ENCODE results near the gene MAP3K2. TPM values are rescaled to one million over a fixed set of nuclear protein-coding genes. Genes with fewer than 3 reads are reported as not detected.

Gene MAP3K2
- total and polyA plus RNA-seq, 10 of the 15 experiments (the other 5 are each of a cell fraction or from before 2014, with no cell fraction given): 2.7 to 39.6 (median 16.1) TPM

GRCh38 chr2:127321303-127321702 lies 66.5 kb downstream of the MAP3K2 start:
- Histone ChIP-seq H3K79me2 (ENCODE audit: control insufficient read depth, insufficient read depth, low read length) (no peaks in the 10 kb centered on the region), H3K4me3 (no peak overlapping the region), H3K9me3 (replicated peaks; ENCODE audit: control insufficient read depth, insufficient read depth, low read length) (peaks cover 3% of the 10 kb centered on the region; the same call in 2 of the 3 replicates), H3K27me3 (replicated peaks in 1 of 2; ENCODE audit: control insufficient read depth in 2 of 2, insufficient read depth in 2 of 2, low read length in 1 of 2) (no peaks in the 10 kb centered on the region), H3K4me2 (ENCODE audit: control insufficient read depth, insufficient read depth) (no peak overlapping the region), H3K4me1 (ENCODE audit: control insufficient read depth, insufficient read depth, low read length) (no peaks in the 10 kb centered on the region), H3K27ac (ENCODE audit: control insufficient read depth, insufficient read depth) (no peak overlapping the region), H4K20me1 (ENCODE audit: control insufficient read depth, insufficient read depth) (no peaks in the 10 kb centered on the region), H3K9ac (ENCODE audit: control insufficient read depth, insufficient read depth, low read length) (no peak overlapping the region), H2AFZ (ENCODE audit: control insufficient read depth, low read depth, low read length) (no peak overlapping the region), H3K36me3 (ENCODE audit: control insufficient read depth in 2 of 2, insufficient read depth in 2 of 2, low read length in 1 of 2) (peaks cover 5 to 26% of the 10 kb centered on the region in 2 experiments)
- ChIA-PET CTCF (interaction anchor here (1.2 kb wide), 1 partner anchor 158 kb away, joined by 4 read pairs; no protein-coding TSS in a partner anchor), SMC1A (ENCODE audit: uncharacterized antibody, unreplicated experiment) (no interaction called here), RAD21 (ENCODE audit: unreplicated experiment) (no interaction called here), POLR2A (no interaction called here)
- TF ChIP-seq ZZZ3 (IDR thresholded peaks at IDR 0.05; ENCODE audit: control insufficient read depth, insufficient read length, low read depth) (no peak), MYB (IDR thresholded peaks at IDR 0.05; ENCODE audit: borderline replicate concordance, low read depth, low read length) (no peak)
- intact Hi-C loops (cut with micrococcal nuclease; ENCODE audit: unreplicated experiment) (no loop called here), in situ Hi-C loops (cut with MboI) (no loop called here)
- BruUV-seq (replicated peaks): no TSS peak
- no peak for FAIRE-seq
- no peak for ATAC-seq
- no peak for DNase-seq (ENCODE audit: low read depth, low spot score)

DNA sequence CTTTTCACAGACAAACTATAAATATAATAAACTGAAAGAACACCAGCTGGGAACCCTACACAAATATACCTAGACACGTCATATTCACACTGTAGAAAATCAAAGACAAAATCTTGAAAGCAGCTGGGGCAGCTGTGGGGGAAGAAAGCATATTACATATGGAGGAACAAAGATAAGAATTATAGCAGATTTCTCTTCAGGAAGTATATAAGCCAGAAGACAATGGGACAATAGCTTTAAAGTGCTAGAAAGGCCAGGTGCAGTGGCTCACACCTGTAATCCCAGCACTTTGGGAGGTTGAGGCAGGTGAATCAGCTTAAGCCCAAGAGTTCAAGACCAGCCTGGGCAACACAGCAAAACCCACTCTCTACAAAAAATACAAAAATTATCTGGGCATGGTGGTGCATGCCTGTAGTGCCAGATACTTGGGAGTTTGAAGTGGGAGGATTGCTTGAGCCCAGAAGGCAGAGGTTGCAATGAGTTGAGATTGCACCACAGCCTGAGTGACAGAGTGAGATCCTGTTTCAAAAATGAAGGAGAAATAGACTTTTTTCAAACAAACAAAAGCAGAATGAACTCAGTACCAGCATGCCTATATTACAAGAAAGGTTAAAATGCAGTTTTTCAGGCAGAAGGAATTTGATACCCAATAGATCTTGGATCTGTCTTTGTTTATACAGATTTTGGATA lies 67.0 kb downstream of the MAP3K2 start:
- DNase-seq (ENCODE audit: low read depth, low spot score): no peak
- RAD21 ChIA-PET (ENCODE audit: unreplicated experiment): no interaction called here
- H3K27me3 ChIP-seq (replicated peaks in 1 of 2; ENCODE audit: control insufficient read depth in 2 of 2, insufficient read depth in 2 of 2, low read length in 1 of 2): no peaks in the 10 kb centered on the region
- H3K36me3 ChIP-seq (ENCODE audit: control insufficient read depth in 2 of 2, insufficient read depth in 2 of 2, low read length in 1 of 2): peaks cover 5 to 26% of the 10 kb centered on the region in 2 experiments
- in situ Hi-C loops (cut with MboI): no loop called here
- peaks cover 3% of the 10 kb centered on the region; the same call in 2 of the 3 replicates for H3K9me3 ChIP-seq (replicated peaks; ENCODE audit: control insufficient read depth, insufficient read depth, low read length)
- H2AFZ ChIP-seq (ENCODE audit: control insufficient read depth, low read depth, low read length): no peak overlapping the region
- no peaks in the 10 kb centered on the region for H3K79me2 ChIP-seq (ENCODE audit: control insufficient read depth, insufficient read depth, low read length)
- SMC1A ChIA-PET (ENCODE audit: uncharacterized antibody, unreplicated experiment): no interaction called here
- POLR2A ChIA-PET: no interaction called here
- no peak for FAIRE-seq
- ATAC-seq: no peak
- H3K27ac ChIP-seq (ENCODE audit: control insufficient read depth, insufficient read depth): no peak overlapping the region
- H3K4me1 ChIP-seq (ENCODE audit: control insufficient read depth, insufficient read depth, low read length): no peaks in the 10 kb centered on the region
- no peak overlapping the region for H3K9ac ChIP-seq (ENCODE audit: control insufficient read depth, insufficient read depth, low read length)
- no TSS peak for BruUV-seq (replicated peaks)
- no peak for TF ChIP-seq NFIC (IDR thresholded peaks at IDR 0.05; ENCODE audit: low read depth, low read length)
- H3K4me2 ChIP-seq (ENCODE audit: control insufficient read depth, insufficient read depth): no peak overlapping the region
- intact Hi-C loops (cut with micrococcal nuclease; ENCODE audit: unreplicated experiment): no loop called here
- no peaks in the 10 kb centered on the region for H4K20me1 ChIP-seq (ENCODE audit: control insufficient read depth, insufficient read depth)
- no peak overlapping the region for H3K4me3 ChIP-seq
- 95% methylated on average over 1 of the region's 1 CpG for WGBS (ENCODE audit: insufficient coverage, insufficient replicate concordance, low lambda C conversion rate, missing lambda C conversion rate)
- CTCF ChIA-PET: interaction anchor here (1.2 kb wide), 1 partner anchor 158 kb away, joined by 4 read pairs; no protein-coding TSS in a partner anchor
